ENCODE measurements around the gene SYNPO2L.
"Not testable (repeated sequence)": the region's sequence is repeated elsewhere in the genome, so short reads cannot be mapped to it uniquely, and the experiment has no call there.

The SYNPO2L gene

DNA sequence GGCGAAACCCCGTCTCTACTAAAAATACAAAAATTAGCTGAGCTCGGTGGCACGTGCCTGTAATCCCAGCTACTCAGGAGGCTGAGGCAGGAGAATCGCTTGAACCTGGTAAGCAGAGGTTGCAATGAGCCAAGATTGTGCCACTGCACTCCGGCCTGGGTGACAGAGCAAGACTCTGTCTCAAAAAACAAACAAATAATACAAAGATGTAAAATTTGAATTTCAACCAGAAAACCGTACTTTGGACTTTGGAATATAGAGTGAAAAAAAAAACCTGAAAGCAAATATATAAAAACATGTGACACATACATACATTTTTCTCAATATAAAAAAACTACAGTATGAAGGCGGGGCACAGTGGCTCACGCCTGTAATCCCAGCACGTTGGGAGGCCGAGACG lies 34.9 kb downstream of the SYNPO2L start:
- not testable (repeated sequence) for DNase-seq (ENCODE audit: low read depth in 1 of 2, low spot score in 1 of 2)

DNA sequence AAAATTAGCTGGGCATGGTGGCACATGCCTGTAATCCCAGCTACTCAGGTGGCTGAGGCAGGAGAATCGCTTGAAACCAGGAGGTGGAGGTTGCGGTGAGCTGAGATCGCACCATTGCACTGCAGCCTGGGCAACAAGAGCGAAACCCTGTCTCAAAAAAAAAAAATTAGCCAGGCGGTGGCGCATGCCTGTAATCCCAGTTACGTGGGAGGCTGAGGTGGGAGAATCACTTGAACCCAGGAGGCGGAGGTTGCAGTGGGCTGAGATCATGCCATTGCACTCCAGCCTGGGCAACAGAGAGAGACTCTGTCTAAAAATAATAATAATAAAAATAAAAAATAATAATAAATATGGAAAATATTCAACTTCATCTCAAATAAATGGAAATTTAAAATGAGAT lies 38.7 kb downstream of the SYNPO2L start:
- DNase-seq (ENCODE audit: low read depth in 1 of 2, low spot score in 1 of 2): not testable (repeated sequence)

DNA sequence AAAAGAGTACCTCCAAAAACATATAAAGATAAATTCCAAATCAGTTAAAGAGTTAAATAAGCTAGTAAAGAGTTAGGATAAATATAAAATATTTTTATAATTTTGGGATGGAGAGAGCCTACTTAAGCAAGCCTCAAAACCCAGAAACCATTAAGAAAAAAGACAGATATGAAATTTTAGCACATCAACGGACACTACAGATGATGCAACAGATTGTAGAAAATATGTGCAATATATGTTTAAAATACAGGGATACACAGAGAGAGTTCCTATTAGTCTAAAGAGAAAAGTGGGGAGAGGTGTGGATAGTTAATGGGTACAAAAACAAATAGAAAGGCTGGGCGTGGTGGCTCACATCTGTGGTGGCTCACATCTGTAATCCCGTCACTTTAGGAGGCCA lies 41.1 kb downstream of the SYNPO2L start:
- DNase-seq (ENCODE audit: low read depth in 1 of 2, low spot score in 1 of 2): no peak

DNA sequence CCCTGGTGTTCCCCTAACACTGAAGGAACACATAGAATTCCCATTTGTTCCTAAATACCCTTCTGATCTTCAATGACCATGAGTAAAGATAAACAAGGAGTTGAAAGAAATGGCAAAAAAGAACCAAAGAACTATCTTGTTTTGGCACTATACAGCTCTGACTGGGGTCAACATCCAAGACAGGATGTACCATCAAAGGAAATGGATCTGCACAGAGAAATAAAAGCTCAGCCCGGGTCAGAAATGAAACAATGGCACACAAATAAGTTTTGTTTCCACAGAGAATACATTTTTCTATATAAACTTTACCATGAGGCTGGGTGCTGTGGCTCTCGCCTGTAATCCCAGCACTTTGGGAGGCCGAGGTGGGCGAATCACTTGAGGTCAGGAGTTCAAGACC lies 46.7 kb downstream of the SYNPO2L start:
- no peak for DNase-seq (ENCODE audit: low read depth in 1 of 2, low spot score in 1 of 2)

DNA sequence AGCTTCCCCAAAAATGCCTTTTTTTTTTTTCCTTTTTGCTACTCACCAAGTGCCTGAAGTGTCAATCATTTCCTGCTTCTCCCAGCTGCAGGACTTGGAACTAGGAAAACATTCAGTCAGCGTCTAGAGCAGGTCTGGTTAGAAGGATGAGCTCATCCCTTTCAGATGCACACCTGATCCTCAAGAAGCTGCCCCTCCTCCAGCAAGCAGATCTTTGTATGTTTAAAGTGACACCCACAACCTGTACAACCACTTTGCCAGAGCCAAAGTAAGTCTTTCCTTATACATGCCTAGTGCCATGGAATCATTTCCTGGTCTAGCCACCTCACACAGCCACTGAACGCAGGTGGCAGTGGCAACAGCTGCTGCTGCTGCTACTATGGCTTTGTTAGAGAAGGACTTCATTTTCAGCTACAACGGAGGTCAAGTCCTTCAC lies 54.3 kb downstream of the SYNPO2L start:
- DNase-seq (ENCODE audit: low read depth in 1 of 2, low spot score in 1 of 2): no peak

DNA sequence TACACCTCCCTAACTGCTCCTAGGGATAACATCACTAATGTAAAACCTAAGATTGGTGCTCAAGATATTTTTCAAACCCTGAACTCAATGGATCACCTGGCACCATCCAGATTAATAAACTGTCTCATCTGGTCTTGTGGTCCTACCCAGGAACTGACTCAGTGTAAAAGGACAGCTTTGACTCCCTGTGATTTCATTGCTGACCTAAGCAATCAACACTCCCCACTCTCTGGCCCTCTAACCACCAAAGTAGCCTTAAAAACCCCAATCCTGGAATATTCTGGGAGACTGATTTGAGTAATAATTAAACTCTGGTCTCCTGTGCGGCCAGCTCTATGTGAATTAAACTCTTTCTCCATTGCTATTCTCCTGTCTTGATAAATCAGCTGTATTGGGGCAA lies 58.5 kb downstream of the SYNPO2L start:
- no peak for DNase-seq (ENCODE audit: low read depth in 1 of 2, low spot score in 1 of 2)

Data from stimulated activated CD4-positive, alpha-beta T cell treated with anti-CD3 and anti-CD28 coated beads, Interleukin-15, amount 100 ng/mL, for 1 hour (primary cell).